Measurements from ENCODE around the gene EXOC4. TPM values are rescaled to one million over a fixed set of nuclear protein-coding genes. Genes with fewer than 3 reads are reported as not detected.

The EXOC4 gene
- total RNA-seq, 1 experiment from 2014 or later: 66.2 TPM

GRCh38 chr7:133794479-133794878 is 541.6 kb downstream of the EXOC4 start:
- no peaks in the 10 kb centered on the region for H3K27me3 ChIP-seq (replicated peaks; ENCODE audit: control insufficient read depth, insufficient read depth, low read length)
- intact Hi-C loops (cut with micrococcal nuclease; ENCODE audit: unreplicated experiment): no loop called here
- H3K36me3 ChIP-seq (ENCODE audit: control insufficient read depth, insufficient read depth, low read length): no peaks in the 10 kb centered on the region
- no peak overlapping the region for H3K4me3 ChIP-seq (ENCODE audit: low read depth, low read length)
- CTCF ChIA-PET: no interaction called here
- BruUV-seq (replicated peaks): no TSS peak
- H3K27me3 Mint-ChIP-seq (ENCODE audit: insufficient read depth, unreplicated experiment): no peaks in the 10 kb centered on the region
- no peak for DNase-seq
- H3K9me3 ChIP-seq: no peaks in the 10 kb centered on the region
- TF ChIP-seq, protein P1, sequence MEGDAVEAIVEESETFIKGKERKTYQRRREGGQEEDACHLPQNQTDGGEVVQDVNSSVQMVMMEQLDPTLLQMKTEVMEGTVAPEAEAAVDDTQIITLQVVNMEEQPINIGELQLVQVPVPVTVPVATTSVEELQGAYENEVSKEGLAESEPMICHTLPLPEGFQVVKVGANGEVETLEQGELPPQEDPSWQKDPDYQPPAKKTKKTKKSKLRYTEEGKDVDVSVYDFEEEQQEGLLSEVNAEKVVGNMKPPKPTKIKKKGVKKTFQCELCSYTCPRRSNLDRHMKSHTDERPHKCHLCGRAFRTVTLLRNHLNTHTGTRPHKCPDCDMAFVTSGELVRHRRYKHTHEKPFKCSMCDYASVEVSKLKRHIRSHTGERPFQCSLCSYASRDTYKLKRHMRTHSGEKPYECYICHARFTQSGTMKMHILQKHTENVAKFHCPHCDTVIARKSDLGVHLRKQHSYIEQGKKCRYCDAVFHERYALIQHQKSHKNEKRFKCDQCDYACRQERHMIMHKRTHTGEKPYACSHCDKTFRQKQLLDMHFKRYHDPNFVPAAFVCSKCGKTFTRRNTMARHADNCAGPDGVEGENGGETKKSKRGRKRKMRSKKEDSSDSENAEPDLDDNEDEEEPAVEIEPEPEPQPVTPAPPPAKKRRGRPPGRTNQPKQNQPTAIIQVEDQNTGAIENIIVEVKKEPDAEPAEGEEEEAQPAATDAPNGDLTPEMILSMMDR (IDR thresholded peaks at IDR 0.05; ENCODE audit: insufficient read depth in 1 of 2, low read depth in 1 of 2, low read length in 1 of 2, severe bottlenecking in 1 of 2, unreplicated experiment in 1 of 2): no peak
- POLR2A ChIA-PET: no interaction called here
- no peaks in the 10 kb centered on the region for H3K36me3 Mint-ChIP-seq (ENCODE audit: insufficient read depth, unreplicated experiment)
- no peak overlapping the region for H3K27ac Mint-ChIP-seq (ENCODE audit: unreplicated experiment)
- H3K4me1 ChIP-seq: no peaks in the 10 kb centered on the region
- H3K9me3 Mint-ChIP-seq (ENCODE audit: unreplicated experiment): no peaks in the 10 kb centered on the region
- no peak overlapping the region for H3K4me3 Mint-ChIP-seq (ENCODE audit: unreplicated experiment)
- H3K4me1 Mint-ChIP-seq (ENCODE audit: low read depth, unreplicated experiment): no peaks in the 10 kb centered on the region

DNA sequence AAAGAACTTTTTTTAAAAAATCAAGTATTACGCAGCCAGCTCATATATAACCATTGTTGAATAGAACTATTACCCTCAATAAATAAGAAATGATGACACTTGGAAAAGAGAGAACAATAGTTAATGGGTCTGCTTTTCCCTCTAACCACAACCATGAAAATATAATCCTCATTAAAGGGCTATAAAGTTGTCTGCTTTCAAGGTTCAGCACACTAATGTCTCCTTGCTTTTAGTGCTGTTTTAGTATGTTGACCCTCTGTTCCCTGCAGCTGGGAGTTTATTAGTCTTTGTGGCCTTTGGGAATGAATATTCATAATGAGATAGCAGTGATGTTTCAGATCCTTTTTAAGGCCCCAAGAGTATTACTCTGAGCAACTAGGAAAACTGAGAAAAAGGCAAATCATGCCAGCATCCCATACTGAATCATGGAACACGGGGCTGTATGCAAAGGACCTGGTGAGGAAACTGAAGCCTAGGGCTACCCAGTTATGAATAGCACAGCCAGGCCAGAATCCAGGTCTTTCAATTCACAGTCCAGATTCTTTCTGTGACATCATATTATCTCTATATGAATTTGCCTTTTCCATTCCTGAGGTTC is 542.3 kb downstream of the EXOC4 start:
- Histone ChIP-seq H3K36me3 (ENCODE audit: control insufficient read depth, insufficient read depth, low read length) (no peaks in the 10 kb centered on the region), H3K27me3 (replicated peaks; ENCODE audit: control insufficient read depth, insufficient read depth, low read length) (no peaks in the 10 kb centered on the region), H3K4me3 (ENCODE audit: low read depth, low read length) (no peak overlapping the region), H3K9me3 (no peaks in the 10 kb centered on the region), H3K4me1 (no peaks in the 10 kb centered on the region)
- Mint-ChIP-seq H3K27me3 (ENCODE audit: insufficient read depth, unreplicated experiment) (no peaks in the 10 kb centered on the region), H3K4me1 (ENCODE audit: low read depth, unreplicated experiment) (no peaks in the 10 kb centered on the region), H3K9me3 (ENCODE audit: unreplicated experiment) (no peaks in the 10 kb centered on the region), H3K4me3 (ENCODE audit: unreplicated experiment) (no peak overlapping the region), H3K36me3 (ENCODE audit: insufficient read depth, unreplicated experiment) (no peaks in the 10 kb centered on the region), H3K27ac (ENCODE audit: unreplicated experiment) (no peak overlapping the region)
- POLR2A ChIA-PET: no interaction called here
- intact Hi-C loops (cut with micrococcal nuclease; ENCODE audit: unreplicated experiment): no loop called here
- CTCF ChIA-PET: no interaction called here
- no TSS peak for BruUV-seq (replicated peaks)
- no peak for DNase-seq
- TF ChIP-seq, protein P1 (IDR thresholded peaks at IDR 0.05; ENCODE audit: insufficient read depth in 1 of 2, low read depth in 1 of 2, low read length in 1 of 2, severe bottlenecking in 1 of 2, unreplicated experiment in 1 of 2): no peak

GRCh38 chr7:133796782-133797745 is 544.2 kb downstream of the EXOC4 start:
- Mint-ChIP-seq H3K4me1 (ENCODE audit: low read depth, unreplicated experiment) (no peaks in the 10 kb centered on the region), H3K9me3 (ENCODE audit: unreplicated experiment) (no peaks in the 10 kb centered on the region), H3K36me3 (ENCODE audit: insufficient read depth, unreplicated experiment) (no peaks in the 10 kb centered on the region), H3K4me3 (ENCODE audit: unreplicated experiment) (no peak overlapping the region), H3K27ac (ENCODE audit: unreplicated experiment) (no peak overlapping the region), H3K27me3 (ENCODE audit: insufficient read depth, unreplicated experiment) (no peaks in the 10 kb centered on the region)
- TF ChIP-seq, protein P1 (IDR thresholded peaks at IDR 0.05; ENCODE audit: insufficient read depth in 1 of 2, low read depth in 1 of 2, low read length in 1 of 2, severe bottlenecking in 1 of 2, unreplicated experiment in 1 of 2): no peak
- BruUV-seq (replicated peaks): no TSS peak
- Histone ChIP-seq H3K36me3 (ENCODE audit: control insufficient read depth, insufficient read depth, low read length) (no peaks in the 10 kb centered on the region), H3K4me3 (ENCODE audit: low read depth, low read length) (no peak overlapping the region), H3K9me3 (no peaks in the 10 kb centered on the region), H3K27me3 (replicated peaks; ENCODE audit: control insufficient read depth, insufficient read depth, low read length) (no peaks in the 10 kb centered on the region), H3K4me1 (no peaks in the 10 kb centered on the region)
- DNase-seq: no peak
- CTCF ChIA-PET: no interaction called here
- intact Hi-C loops (cut with micrococcal nuclease; ENCODE audit: unreplicated experiment): no loop called here
- POLR2A ChIA-PET: no interaction called here
